ENCODE measurements around the gene TRABD2B.

Gene TRABD2B

DNA sequence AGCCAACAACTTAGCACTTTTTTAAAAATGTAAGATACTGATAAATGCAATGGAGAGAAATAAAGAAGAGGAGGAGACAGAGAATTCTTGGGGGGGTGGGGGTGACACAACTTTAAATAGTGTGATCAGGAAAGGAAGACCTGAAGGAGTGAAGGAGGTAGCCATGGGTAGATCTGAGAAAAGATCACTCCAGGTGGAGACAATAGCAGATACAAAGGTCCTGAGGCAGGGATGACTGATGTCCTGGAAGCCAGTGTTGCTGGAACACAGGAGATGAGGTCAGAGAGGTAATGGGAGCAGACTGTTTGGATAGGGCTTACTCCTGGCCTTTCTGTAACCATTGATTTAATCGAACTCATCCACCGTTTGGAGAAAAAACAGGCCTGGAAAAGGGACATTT is 24.6 kb upstream of the TRABD2B start:
- no peak for DNase-seq

DNA sequence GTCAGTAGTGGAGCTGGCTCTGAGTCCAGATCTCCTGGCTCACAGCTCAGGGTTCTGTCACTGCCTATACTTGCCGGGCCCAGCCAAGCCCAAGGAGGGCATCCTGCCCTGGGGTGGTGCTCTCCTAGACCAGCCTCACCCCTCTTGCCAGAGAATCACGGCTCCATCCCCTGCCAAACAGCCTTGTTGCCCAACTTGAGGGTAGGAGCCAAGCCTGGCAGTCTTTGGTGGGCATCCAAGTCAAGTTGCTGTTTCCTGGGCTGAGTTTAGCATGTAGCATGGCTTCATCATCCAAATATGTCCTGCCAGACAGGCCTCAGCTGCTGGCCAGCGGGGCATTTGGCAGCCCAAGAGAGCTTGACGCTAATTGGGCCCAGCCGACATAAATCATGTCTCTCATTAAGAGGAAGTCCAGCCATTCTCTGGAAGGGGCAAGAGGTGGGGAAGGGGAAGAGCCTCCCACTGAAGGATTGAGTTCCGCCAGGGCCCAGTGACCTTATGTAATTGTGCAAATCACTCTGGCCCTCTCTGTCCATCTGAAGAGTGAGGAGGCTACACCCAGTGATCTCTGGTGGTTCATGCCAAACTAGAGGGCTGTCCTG is 22.6 kb upstream of the TRABD2B start:
- DNase-seq: no peak

DNA sequence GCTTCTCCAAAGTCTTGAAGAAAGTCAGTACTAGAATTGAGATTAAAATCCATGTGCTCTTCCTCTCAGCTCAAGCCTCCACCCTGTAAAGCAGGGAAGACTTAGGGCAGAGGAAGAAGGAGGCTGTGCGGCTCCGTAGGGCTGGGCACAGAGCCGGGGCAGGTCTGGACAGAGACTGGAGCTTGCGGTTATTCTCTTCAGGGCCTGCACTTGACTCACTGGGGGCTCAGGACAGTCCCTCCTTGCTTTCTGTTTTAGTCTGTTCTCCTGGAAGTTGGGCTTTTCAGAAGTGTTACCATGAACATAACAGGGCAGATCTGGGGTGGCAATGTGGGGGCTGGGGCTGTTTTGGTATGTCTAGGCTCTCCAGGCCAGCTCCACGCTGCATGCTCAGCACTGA is 21.6 kb upstream of the TRABD2B start:
- no peak for DNase-seq

DNA sequence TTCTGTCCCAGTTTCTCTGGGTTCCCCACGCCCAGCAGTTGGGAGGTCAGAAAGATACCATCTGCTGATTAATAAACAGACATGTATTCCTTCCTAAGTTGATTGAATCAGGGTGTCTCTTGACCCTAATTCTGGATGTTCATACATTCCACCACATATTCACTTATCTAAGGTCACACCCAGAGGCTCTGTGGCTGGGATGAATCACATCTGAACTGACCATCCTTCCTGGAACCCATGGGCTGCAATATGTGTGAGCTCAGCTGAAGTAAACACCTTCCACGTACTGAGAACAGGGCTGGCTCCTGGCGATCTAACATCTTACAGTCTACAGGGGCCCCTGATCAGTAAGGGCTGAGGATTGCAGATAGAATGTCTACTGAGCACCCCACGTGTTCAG is 20.5 kb upstream of the TRABD2B start:
- no peak for DNase-seq

DNA sequence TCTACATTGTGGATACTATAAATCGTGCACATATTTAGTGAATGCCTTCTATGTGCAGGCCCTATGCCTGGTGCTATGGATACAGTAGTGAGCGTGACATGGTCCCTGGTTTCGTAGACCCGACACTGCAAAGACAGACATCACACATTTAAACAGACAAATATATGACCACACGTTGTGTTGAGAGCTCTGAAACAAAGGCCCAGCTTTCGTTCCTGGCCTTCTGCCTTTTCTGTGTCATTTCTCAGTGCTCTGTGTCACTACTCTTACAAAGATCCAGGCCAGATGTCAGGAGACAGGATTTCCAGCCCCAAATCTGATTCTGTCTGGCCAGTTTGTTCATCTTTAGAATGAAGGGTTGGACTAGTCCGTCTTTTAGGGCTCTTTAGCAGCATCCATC is 19.3 kb upstream of the TRABD2B start:
- DNase-seq: no peak

DNA sequence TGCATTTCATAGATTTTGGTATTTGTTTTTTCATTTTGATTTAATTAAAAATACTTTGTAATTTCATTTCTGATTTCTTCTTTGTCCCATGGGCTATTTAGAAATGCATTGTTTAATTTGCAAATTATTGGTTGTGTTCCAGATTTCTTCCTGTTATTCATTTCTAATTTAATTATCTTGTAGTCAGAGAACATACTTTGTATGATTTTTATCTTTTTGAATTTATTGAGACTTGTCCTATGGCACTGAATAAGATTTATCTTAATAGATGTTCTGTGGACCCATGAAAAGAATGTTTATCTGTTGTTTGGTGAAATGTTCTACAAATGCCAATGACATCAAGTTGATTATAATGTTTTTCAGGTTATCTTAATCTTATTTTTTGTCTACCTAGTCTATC is 16.1 kb upstream of the TRABD2B start:
- DNase-seq: no peak

DNA sequence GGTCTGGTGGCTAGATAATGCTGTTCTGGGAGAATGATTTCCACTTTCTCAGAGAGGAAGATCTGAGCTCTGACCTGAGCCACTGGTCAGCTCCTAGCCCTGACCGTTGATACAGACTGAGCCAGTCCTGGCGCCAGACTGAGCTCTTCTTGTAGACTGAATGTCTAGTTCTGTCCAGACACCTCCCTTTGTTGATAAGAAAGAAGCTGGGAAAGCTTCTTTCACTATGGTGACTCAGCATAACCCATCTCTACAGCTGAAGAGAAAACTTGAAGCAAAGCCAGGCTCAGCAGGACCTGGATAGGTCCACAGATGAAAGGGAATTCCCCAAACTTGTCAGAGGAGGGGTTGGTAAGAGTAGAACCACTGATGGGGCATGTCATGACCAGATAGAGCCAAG is 9.9 kb upstream of the TRABD2B start:
- DNase-seq: no peak

DNA sequence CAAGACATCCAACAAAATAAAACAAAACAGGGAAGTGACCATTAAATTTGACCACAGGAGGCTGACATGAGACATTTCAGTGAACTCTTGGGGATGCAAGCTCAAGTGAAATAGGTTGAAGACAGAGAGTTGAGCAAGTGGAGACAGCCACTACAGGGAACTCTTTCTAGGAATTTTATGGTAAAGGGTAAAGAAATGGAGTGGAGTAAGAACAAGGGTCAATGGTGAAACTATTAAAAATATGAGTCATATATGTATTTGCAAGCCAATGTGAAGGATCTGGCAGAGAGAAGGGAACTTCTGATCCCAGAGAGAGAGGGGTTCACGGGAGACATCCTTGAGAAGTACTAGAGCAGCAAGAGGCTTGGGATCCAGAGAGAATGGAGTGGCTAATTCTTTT is 9.1 kb upstream of the TRABD2B start:
- no peak for DNase-seq

DNA sequence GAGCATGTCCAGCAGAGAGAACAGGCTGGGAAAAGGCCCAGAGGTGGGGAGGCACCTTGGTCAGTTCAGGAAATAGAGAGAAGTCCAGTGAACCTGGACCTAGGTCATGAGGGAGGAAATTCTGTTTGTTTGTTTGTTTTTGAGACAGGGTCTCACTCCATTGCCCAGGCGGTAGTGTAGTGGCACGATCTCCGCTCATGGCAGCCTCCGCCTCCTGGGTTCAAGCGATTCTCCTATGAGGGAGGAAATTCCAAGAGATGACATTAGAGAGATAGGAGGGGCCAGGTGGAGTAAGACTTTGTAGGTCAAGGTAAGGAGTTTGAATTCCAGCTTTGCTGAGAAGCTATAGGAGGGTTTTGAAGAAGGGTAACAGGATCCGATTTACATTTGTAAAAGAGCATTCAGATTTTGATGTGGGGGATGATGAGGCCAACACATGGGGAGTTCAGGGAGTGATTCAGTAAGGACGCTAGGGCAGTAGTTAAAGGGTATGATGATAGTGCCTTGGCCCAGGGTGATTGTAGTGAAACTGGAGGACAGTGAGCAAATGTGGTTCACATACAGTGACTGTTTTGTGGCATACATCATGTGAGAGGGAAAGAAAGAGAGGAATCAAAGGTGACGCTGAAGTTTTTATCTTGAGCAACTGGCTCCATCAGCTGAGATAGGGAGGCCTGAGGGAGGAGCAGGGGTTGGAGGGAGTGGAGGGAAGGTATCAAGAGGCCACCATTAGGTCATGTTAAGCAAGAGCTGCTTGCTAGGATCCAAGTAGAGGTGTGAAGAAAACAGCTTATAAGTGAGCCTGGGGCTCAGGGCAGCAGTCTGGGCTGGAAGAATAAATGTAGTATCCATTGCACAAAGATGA is 8.3 kb upstream of the TRABD2B start:
- DNase-seq: no peak

DNA sequence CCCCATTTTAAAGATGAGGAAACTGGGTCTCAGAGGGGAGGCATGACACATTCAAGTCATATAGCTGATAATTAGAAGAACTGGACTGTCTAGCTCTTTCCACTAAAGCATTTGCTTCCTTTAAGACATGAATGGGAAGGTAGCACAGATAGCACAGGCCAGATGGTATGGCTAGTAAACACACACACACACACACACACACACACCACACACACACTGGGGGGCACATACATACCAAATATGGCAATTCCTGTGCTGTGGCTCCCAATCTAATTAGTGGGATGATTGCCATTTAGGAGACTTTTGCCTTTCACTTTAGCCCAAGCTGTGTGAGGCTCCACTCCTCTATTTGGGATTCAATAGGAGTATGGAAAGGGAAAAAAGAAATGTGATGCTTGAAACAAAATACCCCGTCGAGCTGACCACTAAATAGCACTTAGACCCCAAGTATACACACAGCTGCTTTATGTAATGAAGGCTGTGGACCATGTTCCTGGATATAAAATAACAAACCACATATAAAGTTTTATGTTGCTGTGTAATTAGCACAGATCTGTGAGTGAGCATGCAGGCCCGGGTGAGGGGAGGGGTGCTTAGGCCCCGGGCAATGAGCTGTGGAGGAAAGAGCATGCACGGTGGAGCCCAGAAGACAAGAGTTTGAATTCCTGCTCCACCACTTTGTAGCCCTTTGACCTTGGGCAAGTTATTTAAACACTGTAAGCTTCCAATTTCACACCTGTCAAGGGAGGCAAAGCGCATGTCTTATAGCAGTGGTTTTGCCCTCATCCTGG is 6.8 kb upstream of the TRABD2B start:
- DNase-seq: no peak

DNA sequence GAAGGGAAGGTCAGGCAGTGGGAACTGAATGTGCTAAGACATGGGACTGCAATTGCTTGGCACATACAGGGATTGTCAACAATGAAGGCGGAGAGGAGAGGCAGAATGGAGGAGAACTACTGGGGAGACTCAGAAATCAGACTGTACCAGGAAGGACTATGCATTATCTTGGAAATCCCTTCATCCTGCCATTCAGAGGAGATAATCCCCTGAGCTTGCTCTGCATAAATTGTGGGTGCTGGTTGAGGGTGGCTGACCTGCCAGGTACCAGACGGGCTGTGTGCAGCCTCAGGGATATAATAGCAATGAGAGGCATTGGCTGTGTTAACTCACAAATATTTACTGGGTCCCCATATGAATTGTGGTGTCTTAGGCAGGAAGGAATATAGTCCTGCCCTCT is 5.0 kb upstream of the TRABD2B start:
- DNase-seq: no peak

DNA sequence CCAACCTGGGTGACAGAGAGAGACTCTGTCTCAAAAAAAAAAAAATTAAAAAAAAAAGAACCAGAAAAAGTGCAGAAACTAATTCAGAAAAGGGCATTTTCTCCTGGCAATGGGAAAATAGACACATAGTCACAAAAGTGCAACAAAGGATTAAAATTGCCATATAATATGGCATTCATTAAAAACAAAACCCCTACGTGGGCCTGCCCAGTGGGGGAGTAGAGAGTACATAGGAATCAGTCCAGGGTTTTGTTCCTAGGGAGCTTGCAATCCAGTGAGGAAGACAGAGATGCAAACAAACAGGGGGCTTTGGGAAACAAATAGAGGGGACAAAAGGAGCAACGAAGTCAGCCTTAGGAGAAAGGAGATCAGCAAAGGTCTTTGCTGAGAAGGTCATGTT is 4.5 kb upstream of the TRABD2B start:
- no peak for DNase-seq

DNA sequence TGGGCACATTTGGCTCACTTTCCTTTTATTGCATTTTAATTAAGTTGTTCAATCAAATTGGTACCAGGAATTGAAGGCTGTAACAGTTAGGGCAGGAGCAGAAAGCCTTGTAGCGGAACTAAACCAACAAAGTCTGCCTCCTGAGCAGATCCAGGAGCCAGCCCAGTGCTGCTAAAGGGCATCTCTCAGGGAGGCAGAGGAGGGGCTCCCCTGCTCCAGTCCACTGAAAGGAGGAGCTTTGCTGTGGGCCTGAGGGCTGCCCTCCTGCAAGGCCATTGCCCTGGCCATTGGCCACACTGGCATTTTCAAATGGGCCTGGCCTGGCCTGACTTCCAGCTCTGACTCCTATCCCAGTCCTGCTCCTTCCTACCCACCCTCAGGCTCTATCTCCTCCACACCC is 3.7 kb upstream of the TRABD2B start:
- no peak for DNase-seq

DNA sequence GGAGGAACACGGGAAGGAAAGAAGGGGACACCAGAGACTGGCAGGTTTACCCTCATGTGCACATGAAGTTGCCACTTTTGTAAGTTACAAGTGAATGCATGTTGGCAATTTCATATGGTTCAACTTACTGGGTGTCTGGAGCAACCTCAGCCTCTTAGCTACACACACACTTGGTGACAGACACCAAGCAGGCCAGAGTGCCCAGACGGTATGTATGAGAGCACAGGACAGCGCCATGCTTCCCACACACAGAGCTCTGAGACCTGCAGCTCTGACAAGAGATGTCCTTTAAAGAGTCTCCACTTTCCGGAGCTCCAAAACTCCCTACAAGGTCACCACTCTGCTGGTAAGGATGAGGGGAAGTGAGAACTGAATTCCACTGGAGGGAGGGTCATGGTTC is 1.9 kb upstream of the TRABD2B start:
- DNase-seq: no peak

DNA sequence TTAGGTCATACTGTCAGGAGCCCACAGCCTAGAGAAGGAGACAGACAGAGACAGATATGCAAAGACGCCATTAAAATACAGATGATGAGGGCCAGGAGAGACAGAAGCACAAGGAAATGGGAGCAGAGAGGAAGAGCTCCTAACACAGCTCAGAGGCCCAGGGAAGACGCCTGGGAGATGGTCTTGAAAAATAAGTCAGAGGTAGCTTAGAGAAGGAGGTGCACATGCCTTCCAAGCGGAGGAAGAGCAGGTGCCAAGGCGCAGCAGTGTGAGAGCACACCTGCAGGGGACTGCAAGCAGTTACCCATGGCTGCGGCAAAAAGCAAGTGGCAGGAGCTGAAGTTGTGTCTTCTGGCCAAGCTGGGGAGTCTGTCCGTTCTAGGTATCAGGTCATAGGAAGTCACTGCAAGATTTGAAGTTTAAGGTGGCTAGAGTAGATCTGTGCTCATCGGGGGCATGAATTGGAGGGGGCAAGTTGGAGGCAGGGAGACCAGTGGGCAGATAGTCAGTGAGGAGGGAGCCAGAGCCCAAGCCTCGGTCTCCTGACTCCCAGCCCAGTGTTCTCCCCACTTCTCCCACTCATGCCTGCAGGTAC is 1.3 kb upstream of the TRABD2B start:
- no peak for DNase-seq

DNA sequence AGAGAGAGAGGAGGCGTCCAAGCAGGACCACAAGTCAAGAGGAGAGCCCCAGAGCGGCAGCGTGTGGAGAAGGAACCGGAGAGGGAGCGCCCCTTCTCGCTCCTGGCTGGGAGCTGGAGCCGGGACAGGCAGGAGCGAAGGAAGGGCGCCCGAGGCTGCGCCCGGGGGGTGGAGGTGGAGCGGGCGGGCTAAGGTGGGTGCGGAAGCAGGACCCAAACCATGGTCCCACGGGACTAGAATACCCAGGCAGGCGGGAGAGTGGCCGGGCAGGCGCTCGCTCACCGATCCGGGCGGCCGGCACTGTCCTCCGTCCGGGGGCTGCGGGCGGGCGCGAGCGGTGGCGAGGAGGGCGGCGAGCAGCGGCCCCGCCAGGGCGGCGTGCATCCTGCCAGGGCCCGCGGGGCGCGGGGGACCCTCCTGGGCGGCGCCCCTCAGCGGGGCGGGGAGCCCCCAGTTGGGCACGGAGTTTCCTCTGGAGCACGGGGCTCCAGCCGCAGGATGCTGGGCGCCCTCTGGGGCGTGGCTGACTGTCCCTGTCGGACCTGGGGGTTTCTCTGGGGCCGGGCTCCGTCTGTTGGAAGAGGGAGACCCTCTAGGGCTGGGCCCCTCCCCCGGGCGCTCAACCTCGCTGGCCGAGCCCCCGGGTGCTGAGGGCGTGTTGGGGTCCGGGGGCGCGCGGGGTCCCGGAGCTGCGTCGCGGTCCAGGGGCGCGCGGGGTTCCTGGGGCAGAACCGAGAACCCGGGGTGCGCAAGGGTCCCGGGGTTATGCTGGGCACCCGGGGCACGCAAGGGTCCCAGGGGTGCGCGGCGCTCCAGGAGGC is 569 bp downstream of the TRABD2B start:
- no peak for DNase-seq

DNA sequence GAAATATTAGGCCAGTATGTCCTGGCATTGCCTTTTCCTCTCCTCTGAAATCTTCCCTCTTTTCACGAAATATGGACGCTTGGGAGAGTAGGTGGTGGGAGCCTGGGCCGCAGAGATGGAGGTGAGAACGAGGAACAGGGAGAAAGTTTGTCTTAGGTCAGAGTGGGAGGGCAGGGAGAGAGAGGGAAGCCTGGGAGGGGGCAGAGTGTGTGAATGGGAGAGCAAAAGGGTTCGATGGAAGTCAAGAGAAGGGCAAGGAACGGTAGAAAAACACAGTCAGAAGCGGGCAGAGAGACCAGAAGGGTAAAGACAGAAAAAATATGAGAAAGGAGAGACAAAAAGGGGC is 1.2 kb downstream of the TRABD2B start:
- DNase-seq: no peak

DNA sequence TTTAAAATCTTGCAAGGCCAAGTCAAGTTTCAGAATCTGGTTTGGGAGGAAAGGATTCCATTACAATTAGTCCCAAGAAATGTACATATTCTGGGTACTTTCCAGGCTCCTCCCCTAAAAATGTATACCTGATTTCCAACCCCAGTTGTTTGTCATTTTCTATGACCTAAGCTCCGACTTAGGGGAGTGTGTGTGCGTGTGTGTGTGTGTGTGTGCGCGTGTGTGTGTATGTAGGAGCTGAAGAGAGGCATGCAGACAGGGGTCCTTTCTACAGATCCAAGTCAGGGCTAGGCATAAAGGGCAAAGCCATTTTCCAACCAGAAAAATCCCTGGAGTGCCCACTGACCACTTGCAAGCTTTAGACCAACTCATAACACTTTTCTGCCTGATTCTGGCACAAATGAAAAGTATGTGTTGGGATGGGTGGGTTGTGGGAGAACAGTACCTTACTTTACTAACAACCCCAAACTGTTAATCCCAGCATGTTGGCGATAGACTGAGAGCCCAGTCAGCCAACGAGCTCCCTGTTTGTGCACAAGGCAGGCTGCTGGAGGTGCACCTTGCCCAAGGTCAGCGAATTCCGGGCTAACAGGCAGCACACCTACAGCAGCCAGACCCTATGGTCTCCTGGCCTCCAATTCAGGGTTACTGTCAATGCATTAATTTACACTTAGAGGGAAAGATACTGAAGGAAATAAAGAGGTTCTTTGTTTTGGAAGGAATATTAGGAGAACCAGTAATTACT is 1.7 kb downstream of the TRABD2B start:
- no peak for DNase-seq

DNA sequence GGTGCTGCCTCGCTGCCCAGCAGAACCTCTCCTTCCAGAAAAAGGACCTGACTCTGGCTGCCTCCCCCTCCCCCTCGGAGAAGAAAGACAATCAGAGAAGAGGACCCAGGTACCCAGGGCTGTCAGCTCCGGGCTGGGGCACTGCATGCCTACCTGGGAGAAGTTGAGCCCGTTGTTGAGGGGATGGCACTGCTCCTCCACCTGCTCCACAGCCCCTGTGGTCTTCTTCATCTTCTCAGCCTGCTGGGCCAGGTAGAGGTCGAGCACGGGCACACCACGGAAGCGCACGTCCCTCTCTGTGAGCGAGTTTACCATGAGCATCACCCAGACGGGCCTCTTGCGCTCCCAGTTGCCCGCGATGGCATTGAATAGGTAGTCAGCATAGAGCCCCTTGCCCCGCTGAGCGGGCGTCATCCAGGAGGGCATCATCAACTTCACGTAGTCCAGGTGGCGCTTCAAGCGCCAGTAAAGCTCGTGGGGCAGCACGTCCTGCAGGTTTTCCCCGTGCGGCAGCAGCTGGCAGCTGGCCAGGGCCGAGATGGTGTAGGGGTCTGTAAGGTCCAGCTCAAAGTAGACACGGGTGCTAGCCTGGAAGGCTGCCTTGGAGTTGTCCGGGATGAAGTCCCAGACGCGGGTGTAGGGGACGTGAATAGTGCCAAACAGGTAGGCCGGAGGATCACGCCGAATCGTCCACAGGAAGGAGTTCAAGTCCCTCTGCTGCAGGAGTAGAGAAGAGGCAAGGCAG is 3.1 kb downstream of the TRABD2B start:
- DNase-seq: no peak

DNA sequence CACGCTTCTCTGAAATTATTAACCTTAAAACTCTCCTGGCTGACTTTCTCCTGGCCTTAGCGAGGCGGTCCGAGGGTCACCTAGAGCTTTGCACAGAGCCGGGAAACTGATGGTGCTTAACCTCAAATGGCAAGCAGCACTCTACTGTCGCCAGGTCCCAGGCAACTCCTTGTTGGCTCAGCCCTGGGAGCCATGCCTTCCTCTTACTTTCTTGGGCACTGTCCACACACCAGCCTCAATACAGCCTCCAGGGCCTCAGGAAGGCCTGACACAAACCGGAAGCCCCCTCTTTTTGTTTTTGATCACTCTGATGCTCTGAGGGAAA is 3.8 kb downstream of the TRABD2B start:
- no peak for DNase-seq

DNA sequence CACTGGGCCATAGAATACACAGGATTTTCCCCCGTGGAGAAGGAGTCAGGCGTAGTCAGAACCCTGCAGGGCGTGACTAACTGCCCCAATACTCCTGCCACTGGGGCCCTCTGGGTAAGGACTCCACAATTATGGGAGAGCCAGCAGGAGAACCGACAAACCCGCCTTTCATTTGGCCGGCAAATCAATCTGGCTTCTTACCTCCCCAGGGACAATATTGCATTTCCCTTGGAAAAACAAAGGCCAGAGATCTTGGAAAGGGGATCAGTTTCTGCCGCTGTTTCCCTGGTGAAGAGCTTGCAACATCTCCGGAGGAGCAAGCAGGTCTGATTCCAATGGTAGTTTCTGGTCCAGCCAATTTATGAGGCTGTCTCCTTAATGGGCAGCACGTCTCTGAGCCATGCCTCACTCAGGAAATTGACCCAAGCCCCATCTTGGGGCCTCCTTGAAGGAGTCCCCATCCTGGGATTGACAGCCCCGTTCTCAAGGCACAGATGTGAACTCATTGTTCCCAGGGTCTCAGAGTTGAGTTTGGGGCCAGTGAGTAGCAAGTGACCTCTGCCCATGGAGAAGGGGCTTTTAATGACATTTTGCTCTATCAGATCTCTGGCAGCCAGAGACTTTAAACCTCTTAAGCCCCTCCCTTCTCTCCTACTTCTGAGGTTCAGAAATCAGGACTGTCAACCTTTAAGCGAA is 4.3 kb downstream of the TRABD2B start:
- no peak for DNase-seq
